Esophagus muscularis mucosa (tissue), 4 donors: ENCODE results near the gene ALAD. TPM values are rescaled to one million over a fixed set of nuclear protein-coding genes. Genes with fewer than 3 reads are reported as not detected.
A peak's percentile ranks its signal among the peaks of the same experiment; 100 is the strongest.

ENCODE experiments used
- DNase-seq: peaks from one replicate; pipeline ENCODE4 v3.0.0-alpha.2; 2017; ENCODE audit errors: extremely low spot score
- H3K27ac ChIP-seq, 4 donors: fragments of 200-600 bp; sonication (generic); replicated peaks in 1 of 4; 1 replicate in 3 of 4; 2 replicates in 1 of 4; pipeline ENCODE4 v1.5.1; 2016 to 2019; ENCODE audit warnings: mild to moderate bottlenecking in 1 of 4
- H3K27me3 ChIP-seq, 4 donors: fragments of 200-600 bp; sonication (generic); one replicate each; pipeline versions ENCODE4 v1.5.1 to v1.6.0; 2016 to 2019
- H3K36me3 ChIP-seq, 4 donors: fragments of 200-600 bp; sonication (generic); one replicate each; pipeline ENCODE4 v1.5.1; 2016 to 2019
- H3K4me1 ChIP-seq, 4 donors: fragments of 200-600 bp; sonication (generic); one replicate each; pipeline ENCODE4 v1.5.1; 2016 to 2019
- H3K4me3 ChIP-seq, 4 donors: fragments of 200-600 bp; sonication (generic); 1 replicate in 2 of 4; 2 replicates in 2 of 4; pipeline ENCODE4 v1.5.1; 2016 to 2019; ENCODE audit warnings: mild to moderate bottlenecking in 4 of 4, moderate library complexity in 1 of 4
- H3K9me3 ChIP-seq, 4 donors: fragments of 200-600 bp; sonication (generic); 1 replicate in 3 of 4; 2 replicates in 1 of 4; pipeline ENCODE4 v1.5.1; 2016 to 2019
- CTCF ChIP-seq, 3 experiments: fragments of 200-600 bp in 2 of 3; fragments of 450-650 bp in 1 of 3; sonication (generic) in 2 of 3; IDR thresholded peaks; one replicate each; pipeline ENCODE4 v1.5.1; 2017 to 2019; ENCODE audit warnings: antibody characterized with exemption in 3 of 3, mild to moderate bottlenecking in 2 of 3, moderate library complexity in 1 of 3
- EP300 ChIP-seq: sonication (generic); formaldehyde crosslinking; IDR thresholded peaks from one replicate; pipeline ENCODE4 v1.6.1; 2017; ENCODE audit warnings: antibody characterized with exemption
- POLR2A ChIP-seq: fragments of 450-650 bp; IDR thresholded peaks from one replicate; pipeline ENCODE4 v1.6.1; 2017; ENCODE audit warnings: antibody characterized with exemption, moderate library complexity, mild to moderate bottlenecking, low read depth
- POLR2AphosphoS5 ChIP-seq, 2 donors: sonication (generic); formaldehyde crosslinking; IDR thresholded peaks; one replicate each; pipeline ENCODE4 v1.6.1; 2017; ENCODE audit warnings: antibody characterized with exemption in 2 of 2
- WGBS: methylation state at CpG from one replicate; pipeline ENCODE4 v1.1.5; 2018; 5-methylcytosine and 5-hydroxymethylcytosine counted together
- intact Hi-C: fragments of 100-400 bp; cut with DNase I; formaldehyde crosslinking; loops from one replicate; pipeline ENCODE4 v1.15.1; 2023
- total RNA-seq, 4 donors: library from RNA; depleted of rRNA; stranded (reverse); fragments of >200 nt; gene quantifications; one replicate each; pipeline versions ENCODE4 v1.1.0 to v1.2.1, GENCODE V29; 2016

The ALAD gene
- total RNA-seq, 4 donors from 2014 or later = 18.2 to 31.1 (median 28.6) TPM

- WGBS = 93% methylated on average over 8 of the region's 11 CpGs
- peaks cover 30 to 80% (median 71%) of the 10 kb centered on the region in 4 donors for H3K36me3 ChIP-seq
- H3K9me3 ChIP-seq = no peaks in the 10 kb centered on the region
- H3K4me3 ChIP-seq = no peak overlapping the region
- intact Hi-C loops = no loop called here
- DNase-seq = no peak
- H3K4me1 ChIP-seq = no peaks in the 10 kb centered on the region
- H3K27ac ChIP-seq = no peak overlapping the region
- H3K27me3 ChIP-seq = no peaks in the 10 kb centered on the region
- no peak for TF ChIP-seq CTCF (IDR thresholded peaks at IDR 0.05)
Observed at GRCh38 chr9:113389451-113389850, 11.6 kb downstream of the ALAD start.

- intact Hi-C loops = no loop called here
- peak; percentile 81 for DNase-seq
- no peaks in the 10 kb centered on the region for H3K4me1 ChIP-seq
- no peak overlapping the region for H3K27ac ChIP-seq
- H3K9me3 ChIP-seq = no peaks in the 10 kb centered on the region
- peaks cover 30 to 79% (median 71%) of the 10 kb centered on the region in 4 donors for H3K36me3 ChIP-seq
- H3K4me3 ChIP-seq = no peak overlapping the region
- TF ChIP-seq POLR2A (no peak), EP300 (no peak), POLR2AphosphoS5 (IDR thresholded peaks at IDR 0.05) (no peak), CTCF (IDR thresholded peaks at IDR 0.05) (no peak)
- H3K27me3 ChIP-seq = no peaks in the 10 kb centered on the region
- 92% methylated on average over 12 of the region's 13 CpGs for WGBS
Observed at GRCh38 chr9:113388833-113389232, 12.3 kb downstream of the ALAD start.

- H3K4me3 ChIP-seq = no peak overlapping the region
- H3K4me1 ChIP-seq = no peaks in the 10 kb centered on the region
- H3K9me3 ChIP-seq = no peaks in the 10 kb centered on the region
- no peaks in the 10 kb centered on the region for H3K27me3 ChIP-seq
- WGBS = 74% methylated on average over 6 of the region's 9 CpGs
- H3K36me3 ChIP-seq = peaks cover 30 to 69% (median 64%) of the 10 kb centered on the region in 4 donors
- H3K27ac ChIP-seq = no peak overlapping the region
- no peak for DNase-seq
- intact Hi-C loops = no loop called here
- no peak for TF ChIP-seq CTCF (IDR thresholded peaks at IDR 0.05)
- TF ChIP-seq POLR2A = no peak
- no peak for TF ChIP-seq POLR2AphosphoS5 (IDR thresholded peaks at IDR 0.05)
Observed at GRCh38 chr9:113387560-113388230, 13.4 kb downstream of the ALAD start.

- H3K4me3 ChIP-seq = no peak overlapping the region
- H3K4me1 ChIP-seq = no peaks in the 10 kb centered on the region
- H3K27ac ChIP-seq = no peak overlapping the region
- intact Hi-C loops = no loop called here
- H3K9me3 ChIP-seq = no peaks in the 10 kb centered on the region
- H3K36me3 ChIP-seq = peaks cover 24 to 60% (median 57%) of the 10 kb centered on the region in 4 donors
- no peaks in the 10 kb centered on the region for H3K27me3 ChIP-seq
- no peak for DNase-seq
- 93% methylated on average over 4 of the region's 4 CpGs for WGBS
- TF ChIP-seq POLR2AphosphoS5 (IDR thresholded peaks at IDR 0.05) (no peak), POLR2A (no peak), EP300 (no peak), CTCF (IDR thresholded peaks at IDR 0.05) (no peak)
Observed at GRCh38 chr9:113386571-113387393, 14.3 kb downstream of the ALAD start.
